Measurements from ENCODE around the gene GCLC. TPM values are rescaled to one million over a fixed set of nuclear protein-coding genes. Genes with fewer than 3 reads are reported as not detected.

Gene GCLC
- total and polyA plus RNA-seq, 9 of the 15 experiments (the other 6 are each of a cell fraction or from before 2014, with no cell fraction given): 3.9 to 20.0 (median 9.4) TPM

DNA sequence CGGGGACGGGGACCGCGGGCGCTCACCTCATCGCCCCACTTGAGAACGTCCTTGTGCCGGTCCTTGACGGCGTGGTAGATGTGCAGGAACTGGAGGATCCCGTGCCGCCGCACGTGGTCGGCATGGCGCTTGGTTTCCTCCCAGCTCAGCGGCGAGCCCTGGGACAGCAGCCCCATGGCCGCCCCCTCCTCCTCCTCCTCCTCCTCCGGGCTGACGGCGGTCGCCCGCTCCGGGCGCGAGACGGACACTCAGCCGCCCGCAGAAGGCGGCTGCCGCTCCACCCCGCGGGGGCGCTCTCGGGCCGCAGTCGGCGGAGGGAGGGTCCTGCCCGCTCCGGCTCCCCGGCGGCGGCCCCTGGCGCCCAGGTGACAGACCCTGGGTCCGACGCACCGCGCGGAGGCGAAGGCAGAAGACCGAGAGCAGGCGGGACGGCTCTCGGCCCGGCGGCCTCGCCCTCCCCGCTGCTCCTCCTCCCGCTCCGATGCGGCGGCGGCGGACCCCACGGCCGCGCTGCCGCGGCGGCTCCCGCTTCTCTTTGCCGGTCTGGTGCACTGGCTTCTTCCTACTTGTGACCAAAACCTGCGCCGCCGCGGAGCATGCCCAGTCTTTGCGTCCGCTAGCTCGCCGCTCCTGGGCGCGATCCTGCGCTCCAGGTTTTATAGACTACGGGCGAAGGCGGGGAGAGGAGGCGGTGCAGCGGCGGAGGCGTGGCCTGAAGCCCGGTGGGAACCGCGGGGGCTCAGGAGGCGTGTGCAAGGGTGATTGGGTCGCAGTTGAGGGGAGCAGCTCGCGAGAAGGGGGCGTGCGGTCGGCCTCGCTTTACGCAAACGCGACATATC lies at the start of gene GCLC (continued):
- TF ChIP-seq, protein P1, sequence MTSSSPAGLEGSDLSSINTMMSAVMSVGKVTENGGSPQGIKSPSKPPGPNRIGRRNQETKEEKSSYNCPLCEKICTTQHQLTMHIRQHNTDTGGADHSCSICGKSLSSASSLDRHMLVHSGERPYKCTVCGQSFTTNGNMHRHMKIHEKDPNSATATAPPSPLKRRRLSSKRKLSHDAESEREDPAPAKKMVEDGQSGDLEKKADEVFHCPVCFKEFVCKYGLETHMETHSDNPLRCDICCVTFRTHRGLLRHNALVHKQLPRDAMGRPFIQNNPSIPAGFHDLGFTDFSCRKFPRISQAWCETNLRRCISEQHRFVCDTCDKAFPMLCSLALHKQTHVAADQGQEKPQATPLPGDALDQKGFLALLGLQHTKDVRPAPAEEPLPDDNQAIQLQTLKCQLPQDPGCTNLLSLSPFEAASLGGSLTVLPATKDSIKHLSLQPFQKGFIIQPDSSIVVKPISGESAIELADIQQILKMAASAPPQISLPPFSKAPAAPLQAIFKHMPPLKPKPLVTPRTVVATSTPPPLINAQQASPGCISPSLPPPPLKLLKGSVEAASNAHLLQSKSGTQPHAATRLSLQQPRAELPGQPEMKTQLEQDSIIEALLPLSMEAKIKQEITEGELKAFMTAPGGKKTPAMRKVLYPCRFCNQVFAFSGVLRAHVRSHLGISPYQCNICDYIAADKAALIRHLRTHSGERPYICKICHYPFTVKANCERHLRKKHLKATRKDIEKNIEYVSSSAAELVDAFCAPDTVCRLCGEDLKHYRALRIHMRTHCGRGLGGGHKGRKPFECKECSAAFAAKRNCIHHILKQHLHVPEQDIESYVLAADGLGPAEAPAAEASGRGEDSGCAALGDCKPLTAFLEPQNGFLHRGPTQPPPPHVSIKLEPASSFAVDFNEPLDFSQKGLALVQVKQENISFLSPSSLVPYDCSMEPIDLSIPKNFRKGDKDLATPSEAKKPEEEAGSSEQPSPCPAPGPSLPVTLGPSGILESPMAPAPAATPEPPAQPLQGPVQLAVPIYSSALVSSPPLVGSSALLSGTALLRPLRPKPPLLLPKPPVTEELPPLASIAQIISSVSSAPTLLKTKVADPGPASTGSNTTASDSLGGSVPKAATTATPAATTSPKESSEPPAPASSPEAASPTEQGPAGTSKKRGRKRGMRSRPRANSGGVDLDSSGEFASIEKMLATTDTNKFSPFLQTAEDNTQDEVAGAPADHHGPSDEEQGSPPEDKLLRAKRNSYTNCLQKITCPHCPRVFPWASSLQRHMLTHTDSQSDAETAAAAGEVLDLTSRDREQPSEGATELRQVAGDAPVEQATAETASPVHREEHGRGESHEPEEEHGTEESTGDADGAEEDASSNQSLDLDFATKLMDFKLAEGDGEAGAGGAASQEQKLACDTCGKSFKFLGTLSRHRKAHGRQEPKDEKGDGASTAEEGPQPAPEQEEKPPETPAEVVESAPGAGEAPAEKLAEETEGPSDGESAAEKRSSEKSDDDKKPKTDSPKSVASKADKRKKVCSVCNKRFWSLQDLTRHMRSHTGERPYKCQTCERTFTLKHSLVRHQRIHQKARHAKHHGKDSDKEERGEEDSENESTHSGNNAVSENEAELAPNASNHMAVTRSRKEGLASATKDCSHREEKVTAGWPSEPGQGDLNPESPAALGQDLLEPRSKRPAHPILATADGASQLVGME (CRISPR knock-in tag; IDR thresholded peaks at IDR 0.05): peak; percentile 10; the same call in 1 of the 2 replicates
- TF ChIP-seq SOX6 (IDR thresholded peaks at IDR 0.05): peak; percentile 70
- TF ChIP-seq MYC (IDR thresholded peaks at IDR 0.05; ENCODE audit: low read depth, low read length): peak; percentile 63
- TF ChIP-seq MYC (CRISPR knock-in tag; IDR thresholded peaks at IDR 0.05; ENCODE audit: borderline replicate concordance, low read depth): no peak
- TF ChIP-seq HINFP (tag; conservative IDR thresholded peaks at IDR 0.05; ENCODE audit: low read depth): peak; percentile 85
- no peak for TF ChIP-seq CREBBP (IDR thresholded peaks at IDR 0.05; ENCODE audit: low read depth, low read length)
- no peak for TF ChIP-seq ZNF124 (CRISPR knock-in tag; IDR thresholded peaks at IDR 0.05)
- peak; percentile 41 for TF ChIP-seq POU5F1 (IDR thresholded peaks at IDR 0.05; ENCODE audit: borderline replicate concordance, low read depth, low read length, partially characterized antibody)

Data from K562 (cell line).